ENCODE data around the gene ADAM17.

DNA sequence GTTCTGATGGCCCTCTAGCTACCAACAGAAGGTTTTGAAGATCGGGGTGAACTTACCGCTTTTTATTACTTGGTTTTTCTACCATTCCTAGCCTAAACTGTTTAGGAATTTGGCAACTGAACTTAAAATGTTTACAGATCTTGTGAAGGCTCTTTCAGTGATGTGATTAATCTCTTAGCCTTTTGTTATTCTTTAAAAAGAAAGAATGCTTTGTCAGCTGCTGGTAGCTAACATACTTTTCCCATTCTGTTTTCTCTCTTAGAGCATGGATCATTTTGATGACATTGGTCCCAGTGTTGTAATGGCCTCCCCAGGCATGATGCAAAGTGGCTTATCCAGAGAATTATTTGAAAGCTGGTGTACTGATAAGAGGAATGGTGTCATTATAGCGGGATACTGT, 114.1 kb downstream of the ADAM17 start:
- TF ChIP-seq, protein P1, sequence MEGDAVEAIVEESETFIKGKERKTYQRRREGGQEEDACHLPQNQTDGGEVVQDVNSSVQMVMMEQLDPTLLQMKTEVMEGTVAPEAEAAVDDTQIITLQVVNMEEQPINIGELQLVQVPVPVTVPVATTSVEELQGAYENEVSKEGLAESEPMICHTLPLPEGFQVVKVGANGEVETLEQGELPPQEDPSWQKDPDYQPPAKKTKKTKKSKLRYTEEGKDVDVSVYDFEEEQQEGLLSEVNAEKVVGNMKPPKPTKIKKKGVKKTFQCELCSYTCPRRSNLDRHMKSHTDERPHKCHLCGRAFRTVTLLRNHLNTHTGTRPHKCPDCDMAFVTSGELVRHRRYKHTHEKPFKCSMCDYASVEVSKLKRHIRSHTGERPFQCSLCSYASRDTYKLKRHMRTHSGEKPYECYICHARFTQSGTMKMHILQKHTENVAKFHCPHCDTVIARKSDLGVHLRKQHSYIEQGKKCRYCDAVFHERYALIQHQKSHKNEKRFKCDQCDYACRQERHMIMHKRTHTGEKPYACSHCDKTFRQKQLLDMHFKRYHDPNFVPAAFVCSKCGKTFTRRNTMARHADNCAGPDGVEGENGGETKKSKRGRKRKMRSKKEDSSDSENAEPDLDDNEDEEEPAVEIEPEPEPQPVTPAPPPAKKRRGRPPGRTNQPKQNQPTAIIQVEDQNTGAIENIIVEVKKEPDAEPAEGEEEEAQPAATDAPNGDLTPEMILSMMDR (IDR thresholded peaks at IDR 0.05): no peak
- TF ChIP-seq ZFX (IDR thresholded peaks at IDR 0.05; ENCODE audit: borderline replicate concordance): no peak
